ENCODE measurements around the gene PPP2R5D.

The PPP2R5D gene

GRCh38 chr6:43060034-43060754 is 75.8 kb downstream of the PPP2R5D start:
- no peak for DNase-seq

- DNase-seq, result no peak
Measured at GRCh38 chr6:43060755-43061633, 76.6 kb downstream of the PPP2R5D start.

GRCh38 chr6:43061861-43062260 is 77.5 kb downstream of the PPP2R5D start:
- DNase-seq, result no peak

All from NCI-H2107 (cell line).